Keratinocyte (primary cell): ENCODE results near the gene TTN. TPM values are rescaled to one million over a fixed set of nuclear protein-coding genes. Genes with fewer than 3 reads are reported as not detected.

Experiments
- DNase-seq: peaks from one replicate; pipeline ENCODE4 v3.0.0-alpha.2; 2011; ENCODE audit warnings: low read depth, missing footprints, low spot score
- FAIRE-seq: peaks from 2 replicates; lab custom pipeline; 2011; peaks lifted over from hg19 to GRCh38; lab: Jason Lieb, UNC
- H2AFZ ChIP-seq: 2 replicates; pipeline ENCODE4 v1.6.0; 2012; ENCODE audit warnings: low read length, control low read depth, inconsistent platforms; ENCODE audit not compliant: control insufficient read depth
- H3K27ac ChIP-seq: 2 replicates; pipeline ENCODE4 v1.5.1; 2011; ENCODE audit warnings: low read length; ENCODE audit not compliant: control insufficient read depth, insufficient read depth
- H3K27me3 ChIP-seq: 3 replicates; pipeline ENCODE4 v1.6.0; 2011; ENCODE audit warnings: low read length; ENCODE audit not compliant: control insufficient read depth, insufficient read depth; ENCODE audit errors: extremely low read depth
- H3K36me3 ChIP-seq, 2 experiments: 2 replicates in 1 of 2; 3 replicates in 1 of 2; pipeline ENCODE4 v1.5.1; 2011; ENCODE audit warnings: low read length in 2 of 2, mild to moderate bottlenecking in 1 of 2; ENCODE audit not compliant: control insufficient read depth in 2 of 2, insufficient read depth in 2 of 2; ENCODE audit errors: extremely low read depth in 1 of 2
- H3K4me1 ChIP-seq: 3 replicates; pipeline ENCODE4 v1.5.1; 2011; ENCODE audit warnings: low read length; ENCODE audit not compliant: control insufficient read depth, insufficient read depth; ENCODE audit errors: extremely low read depth
- H3K4me2 ChIP-seq: 3 replicates; pipeline ENCODE4 v1.6.0; 2011; ENCODE audit warnings: low read depth, low read length; ENCODE audit not compliant: control insufficient read depth, insufficient read depth; ENCODE audit errors: extremely low read depth
- H3K4me3 ChIP-seq, 3 experiments: fragments of 200-600 bp in 1 of 3; sonication (generic) in 1 of 3; 2 replicates in 2 of 3; 3 replicates in 1 of 3; pipeline ENCODE4 v1.5.1; 2011 to 2016; ENCODE audit warnings: low read length in 3 of 3, mild to moderate bottlenecking in 3 of 3, control low read depth in 2 of 3, inconsistent platforms in 1 of 3, low read depth in 1 of 3, mixed read lengths in 1 of 3, mixed run types in 1 of 3, moderate library complexity in 1 of 3; ENCODE audit not compliant: control insufficient read depth in 2 of 3, insufficient read depth in 2 of 3; ENCODE audit errors: extremely low read depth in 1 of 3
- H3K79me2 ChIP-seq: 2 replicates; pipeline ENCODE4 v1.6.0; 2012; ENCODE audit warnings: low read length; ENCODE audit not compliant: control insufficient read depth, insufficient read depth
- H3K9ac ChIP-seq: 3 replicates; pipeline ENCODE4 v1.6.0; 2011; ENCODE audit warnings: low read length; ENCODE audit not compliant: control insufficient read depth, insufficient read depth; ENCODE audit errors: extremely low read depth
- H3K9me1 ChIP-seq: 3 replicates; pipeline ENCODE4 v1.6.0; 2011; ENCODE audit warnings: low read length; ENCODE audit not compliant: control insufficient read depth, insufficient read depth; ENCODE audit errors: extremely low read depth
- H3K9me3 ChIP-seq: 2 replicates; pipeline ENCODE4 v1.5.1; 2012; ENCODE audit warnings: low read depth, low read length; ENCODE audit not compliant: control insufficient read depth
- H4K20me1 ChIP-seq: 3 replicates; pipeline ENCODE4 v1.6.0; 2011; ENCODE audit warnings: low read length; ENCODE audit not compliant: control insufficient read depth, insufficient read depth; ENCODE audit errors: extremely low read depth
- CTCF ChIP-seq, 3 experiments: IDR thresholded peaks in 1 of 3; conservative IDR thresholded peaks in 1 of 3; optimal IDR thresholded peaks in 1 of 3; 2 replicates in 2 of 3; 3 replicates in 1 of 3; pipeline versions ENCODE3 to v1.5.1; 2011; ENCODE audit warnings: low read length in 3 of 3, mild to moderate bottlenecking in 3 of 3, moderate library complexity in 2 of 3, control low read depth in 1 of 3, inconsistent platforms in 1 of 3; ENCODE audit not compliant: insufficient read depth in 2 of 3; ENCODE audit errors: extremely low read depth in 1 of 3
- EZH2 ChIP-seq: IDR thresholded peaks from one replicate; pipeline ENCODE4 v1.6.1; 2012; ENCODE audit warnings: inconsistent platforms, mild to moderate bottlenecking, low read length, moderate library complexity
- dilution Hi-C: fragments of 300-500 bp; cut with MboI; formaldehyde crosslinking; loops from one replicate; pipeline ENCODE4 v1.7.0; 2020; ENCODE audit warnings: low sequenced_read_pairs; ENCODE audit not compliant: extremely low pct_ligation_motif_present
- polyA plus RNA-seq, 5 experiments: library from polyadenylated mRNA; depleted of rRNA in 3 of 5; stranded (reverse) in 3 of 5; stranded (forward) in 1 of 5; unstranded in 1 of 5; fragments of >200 nt; gene quantifications; 1 replicate in 1 of 5; 2 replicates in 3 of 5; 3 replicates in 1 of 5; pipeline versions ENCODE4 v1.2.1 to v1.2.3, GENCODE V29; 2011 to 2012; ENCODE audit warnings: missing spikeins in 2 of 5, low read depth in 1 of 5, low replicate concordance in 1 of 5

Gene TTN
- polyA plus RNA-seq, 1 donor (not counting 4 experiments of a cell fraction or from before 2014, with no cell fraction given), result 0.01 TPM

GRCh38 chr2:178602901-178603300, 204.3 kb downstream of the TTN start:
- Histone ChIP-seq H3K4me1 (no peaks in the 10 kb centered on the region), H3K79me2 (no peaks in the 10 kb centered on the region), H3K36me3 (peaks cover 0 to 2% of the 10 kb centered on the region in 2 experiments), H3K4me3 (no peak overlapping the region), H3K27me3 (no peaks in the 10 kb centered on the region), H2AFZ (no peak overlapping the region), H3K9me3 (no peaks in the 10 kb centered on the region), H3K4me2 (no peak overlapping the region), H4K20me1 (no peaks in the 10 kb centered on the region), H3K27ac (no peak overlapping the region), H3K9me1 (no peaks in the 10 kb centered on the region), H3K9ac (no peak overlapping the region)
- dilution Hi-C loops, result no loop called here
- FAIRE-seq (no peak), DNase-seq (no peak)
- TF ChIP-seq CTCF (optimal IDR thresholded peaks at IDR 0.05 in 1 of 3, IDR thresholded peaks at IDR 0.05 in 1 of 3, conservative IDR thresholded peaks at IDR 0.05 in 1 of 3; ENCODE audit: extremely low read depth in 1 of 3, insufficient read depth in 2 of 3, low read length in 3 of 3) (no peak), EZH2 (no peak)

DNA sequence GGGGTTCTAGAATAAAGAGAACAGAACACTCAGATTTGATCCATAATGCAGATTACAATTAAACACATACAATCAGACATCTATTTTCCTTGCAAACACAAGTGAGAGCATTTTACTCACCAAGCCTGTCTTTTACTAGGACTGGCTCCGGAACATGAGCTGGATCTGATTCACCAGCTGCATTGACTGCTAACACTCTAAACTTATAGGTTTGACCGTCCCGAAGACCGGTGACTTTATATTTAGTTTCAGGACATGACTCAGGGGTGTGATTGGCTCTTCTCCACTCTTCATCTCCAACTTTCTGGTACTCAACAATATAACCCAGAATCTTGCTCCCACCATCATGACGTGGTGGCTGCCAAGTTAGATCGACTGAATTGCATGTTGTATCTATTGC, 214.6 kb downstream of the TTN start:
- Histone ChIP-seq H4K20me1 (no peaks in the 10 kb centered on the region), H2AFZ (no peak overlapping the region), H3K9me1 (no peaks in the 10 kb centered on the region), H3K4me3 (no peak overlapping the region), H3K36me3 (no peaks in the 10 kb centered on the region), H3K4me1 (no peaks in the 10 kb centered on the region), H3K27me3 (no peaks in the 10 kb centered on the region), H3K9ac (no peak overlapping the region), H3K4me2 (no peak overlapping the region), H3K27ac (no peak overlapping the region), H3K9me3 (no peaks in the 10 kb centered on the region), H3K79me2 (no peaks in the 10 kb centered on the region)
- dilution Hi-C loops, result no loop called here
- TF ChIP-seq CTCF (optimal IDR thresholded peaks at IDR 0.05 in 1 of 3, IDR thresholded peaks at IDR 0.05 in 1 of 3, conservative IDR thresholded peaks at IDR 0.05 in 1 of 3; ENCODE audit: extremely low read depth in 1 of 3, insufficient read depth in 2 of 3, low read length in 3 of 3) (no peak), EZH2 (no peak)
- DNase-seq, result no peak
- FAIRE-seq, result no peak
